RCC 7860 (cell line): Measurements from ENCODE around the gene BCL2A1.

Source experiments
- DNase-seq: peaks from one replicate; pipeline ENCODE4 v3.0.0-alpha.2; 2015; ENCODE audit warnings: low spot score
- FAIRE-seq: peaks from 2 replicates; lab custom pipeline; 2012; peaks lifted over from hg19 to GRCh38; lab: Jason Lieb, UNC

Gene BCL2A1

GRCh38 chr15:79990280-79990996 lies 19.4 kb upstream of the BCL2A1 start:
- no peak for DNase-seq
- FAIRE-seq: no peak

GRCh38 chr15:79989682-79990081 lies 18.7 kb upstream of the BCL2A1 start:
- no peak for FAIRE-seq
- DNase-seq: no peak

- DNase-seq (no peak), FAIRE-seq (no peak)
Measured at GRCh38 chr15:79989183-79989582, 18.2 kb upstream of the BCL2A1 start.

GRCh38 chr15:79988448-79989117 lies 17.6 kb upstream of the BCL2A1 start:
- FAIRE-seq: no peak

GRCh38 chr15:79987969-79988368 lies 17.0 kb upstream of the BCL2A1 start:
- no peak for DNase-seq
- no peak for FAIRE-seq

More at GRCh38 chr15:79988448-79989117, 17.6 kb upstream of the BCL2A1 start:
- DNase-seq: no peak

GRCh38 chr15:79987569-79987955 lies 16.6 kb upstream of the BCL2A1 start:
- DNase-seq (no peak), FAIRE-seq (no peak)

- FAIRE-seq: no peak
- no peak for DNase-seq
Measured at GRCh38 chr15:79981831-79982455, 10.9 kb upstream of the BCL2A1 start.

- no peak for FAIRE-seq
Measured at GRCh38 chr15:79978655-79979514, 7.9 kb upstream of the BCL2A1 start.

GRCh38 chr15:79978260-79978654 lies 7.3 kb upstream of the BCL2A1 start:
- FAIRE-seq: no peak
- no peak for DNase-seq

More at GRCh38 chr15:79978655-79979514, 7.9 kb upstream of the BCL2A1 start:
- no peak for DNase-seq

- FAIRE-seq (no peak), DNase-seq (no peak)
Measured at GRCh38 chr15:79977431-79978054, 6.5 kb upstream of the BCL2A1 start.

GRCh38 chr15:79973456-79974195 lies 2.6 kb upstream of the BCL2A1 start:
- no peak for DNase-seq
- FAIRE-seq: no peak

- no peak for DNase-seq
- no peak for FAIRE-seq
Measured at GRCh38 chr15:79972863-79973262, 1.9 kb upstream of the BCL2A1 start.

- DNase-seq (no peak), FAIRE-seq (no peak)
Measured at GRCh38 chr15:79970181-79970580, 815 bp downstream of the BCL2A1 start.

- FAIRE-seq: no peak
- no peak for DNase-seq
Measured at GRCh38 chr15:79969146-79969545, 1.9 kb downstream of the BCL2A1 start.

GRCh38 chr15:79967298-79968182 lies 3.5 kb downstream of the BCL2A1 start:
- no peak for FAIRE-seq
- DNase-seq: no peak

GRCh38 chr15:79966634-79967297 lies 4.2 kb downstream of the BCL2A1 start:
- FAIRE-seq: no peak
- DNase-seq: no peak

GRCh38 chr15:79965846-79966630 lies 5.0 kb downstream of the BCL2A1 start:
- FAIRE-seq (peak; percentile 67), DNase-seq (peak; percentile 76)
